KMS-11 (cell line): ENCODE results near the gene UTY.

Source experiments
- H2AFZ ChIP-seq: fragments of 200-600 bp; sonication (generic); 2 replicates; pipeline ENCODE4 v1.6.1; 2016; ENCODE audit warnings: antibody characterized with exemption, mixed run types, low read depth
- H3K27ac ChIP-seq: fragments of 200-600 bp; sonication (generic); 2 replicates; pipeline ENCODE4 v1.6.1; 2016; ENCODE audit warnings: mild to moderate bottlenecking, mixed run types
- H3K27me3 ChIP-seq: fragments of 200-600 bp; sonication (generic); 2 replicates; pipeline ENCODE4 v1.6.1; 2017; ENCODE audit warnings: mild to moderate bottlenecking, low read depth, mixed run types, moderate library complexity; ENCODE audit not compliant: insufficient read depth
- H3K36me3 ChIP-seq: fragments of 200-600 bp; sonication (generic); 2 replicates; pipeline ENCODE4 v1.6.1; 2017; ENCODE audit warnings: mild to moderate bottlenecking, mixed run types; ENCODE audit not compliant: insufficient read depth
- H3K4me1 ChIP-seq: fragments of 200-600 bp; sonication (generic); 2 replicates; pipeline ENCODE4 v1.6.1; 2016; ENCODE audit warnings: mild to moderate bottlenecking, low read depth, mixed run types; ENCODE audit not compliant: poor library complexity, severe bottlenecking
- H3K4me2 ChIP-seq: fragments of 200-600 bp; sonication (generic); 2 replicates; pipeline ENCODE4 v1.7.0; 2016; ENCODE audit warnings: mild to moderate bottlenecking, mixed run types
- H3K4me3 ChIP-seq: fragments of 200-600 bp; sonication (generic); IDR thresholded peaks from 2 replicates; pipeline ENCODE4 v1.6.1; 2017; ENCODE audit warnings: low read depth, low read length, mixed read lengths; ENCODE audit not compliant: insufficient read depth
- H3K79me2 ChIP-seq: fragments of 200-600 bp; sonication (generic); 2 replicates; pipeline ENCODE4 v1.6.1; 2016; ENCODE audit warnings: low read depth, mixed run types; ENCODE audit not compliant: insufficient read depth
- H3K9ac ChIP-seq: fragments of 200-600 bp; sonication (generic); 2 replicates; pipeline ENCODE4 v1.6.1; 2016; ENCODE audit warnings: mild to moderate bottlenecking, mixed run types
- H4K20me1 ChIP-seq: fragments of 200-600 bp; sonication (generic); 2 replicates; pipeline ENCODE4 v1.6.1; 2016; ENCODE audit warnings: mild to moderate bottlenecking, mixed run types; ENCODE audit not compliant: insufficient read depth
- CTCF ChIP-seq: fragments of 200-600 bp; sonication (generic); conservative IDR thresholded peaks from 2 replicates; pipeline ENCODE4 v1.6.1; 2017; ENCODE audit warnings: low read depth, mild to moderate bottlenecking, antibody characterized with exemption, low read length, moderate library complexity, mixed read lengths

Gene UTY

DNA sequence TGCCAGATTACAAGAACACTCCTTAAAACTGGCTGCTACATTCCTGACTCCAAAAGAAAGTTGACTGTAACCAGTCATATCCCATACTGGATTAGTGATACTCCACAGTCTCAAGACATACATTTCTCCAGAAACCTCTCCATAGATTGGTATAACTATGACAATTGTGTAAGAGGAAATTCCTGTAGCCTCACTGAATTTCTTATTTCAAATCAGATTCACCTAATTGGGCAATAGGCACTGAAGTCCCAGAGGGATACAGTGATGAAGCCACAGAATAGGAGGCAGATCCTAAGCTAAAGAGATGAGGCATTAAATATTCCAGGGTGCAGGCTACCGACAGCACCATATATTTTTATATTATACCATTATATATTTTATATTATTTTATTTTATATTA is 39.0 kb downstream of the UTY start:
- Histone ChIP-seq H3K36me3 (no peaks in the 10 kb centered on the region), H2AFZ (no peak overlapping the region)
- no peak for TF ChIP-seq CTCF

DNA sequence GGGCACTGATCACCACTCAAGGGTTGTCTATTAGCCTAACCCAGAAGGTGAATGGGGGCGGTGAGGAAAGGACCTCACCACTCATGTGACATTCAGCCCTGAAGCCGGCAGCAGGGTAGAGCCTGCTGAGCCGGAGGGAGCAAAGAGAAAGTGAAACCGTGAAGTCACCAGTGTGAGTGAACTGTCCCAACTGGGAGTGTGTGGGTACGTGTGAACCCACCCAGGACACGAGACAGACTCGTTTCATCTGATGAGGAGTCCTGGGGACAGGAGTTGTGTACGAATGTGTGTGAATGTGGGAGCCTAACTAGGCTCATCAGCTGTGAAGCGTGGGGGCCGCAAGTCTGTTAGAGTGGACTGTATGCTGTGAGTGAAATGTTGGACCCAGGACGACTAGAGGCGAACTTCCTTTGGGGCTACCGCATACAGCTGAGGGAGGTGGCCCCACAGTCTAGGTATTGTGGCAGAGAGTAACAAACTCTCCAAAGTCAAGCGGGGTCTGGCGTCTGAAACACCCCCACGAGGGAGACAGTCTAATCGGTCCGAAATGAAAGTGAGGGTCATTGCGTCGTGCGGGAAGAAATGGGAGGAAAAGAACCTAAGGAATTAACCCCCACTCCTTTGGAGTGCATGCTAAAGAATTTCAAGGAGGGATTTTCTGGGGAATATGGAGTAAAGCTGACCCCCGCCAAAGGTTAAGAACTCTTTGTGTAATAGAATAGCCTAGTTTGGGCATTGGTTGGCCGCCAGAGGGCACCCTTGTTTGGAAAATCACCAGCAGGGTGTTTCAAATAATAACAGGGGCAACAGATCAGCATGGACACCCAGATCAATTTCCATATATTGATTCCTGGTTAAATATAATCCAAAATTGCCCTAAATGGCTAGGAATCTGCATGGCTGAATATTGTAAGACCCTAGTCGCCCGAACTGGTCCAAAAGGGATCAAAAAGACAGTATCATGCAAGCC is 43.6 kb downstream of the UTY start:
- Histone ChIP-seq H3K4me3 (no peak overlapping the region), H3K36me3 (no peaks in the 10 kb centered on the region), H3K4me2 (no peak overlapping the region), H3K9ac (no peak overlapping the region), H3K27ac (no peak overlapping the region), H2AFZ (no peak overlapping the region), H4K20me1 (no peaks in the 10 kb centered on the region), H3K79me2 (no peaks in the 10 kb centered on the region), H3K4me1 (no peaks in the 10 kb centered on the region), H3K27me3 (no peaks in the 10 kb centered on the region)
- no peak for TF ChIP-seq CTCF

More for the DNA sequence above, 39.0 kb downstream of the UTY start:
- H3K27ac ChIP-seq, result no peak overlapping the region
- H3K9ac ChIP-seq, result no peak overlapping the region
- H3K4me1 ChIP-seq, result no peaks in the 10 kb centered on the region
- H3K27me3 ChIP-seq, result no peaks in the 10 kb centered on the region
- no peak overlapping the region for H3K4me2 ChIP-seq
- no peak overlapping the region for H3K4me3 ChIP-seq
- no peaks in the 10 kb centered on the region for H4K20me1 ChIP-seq
- H3K79me2 ChIP-seq, result no peaks in the 10 kb centered on the region

DNA sequence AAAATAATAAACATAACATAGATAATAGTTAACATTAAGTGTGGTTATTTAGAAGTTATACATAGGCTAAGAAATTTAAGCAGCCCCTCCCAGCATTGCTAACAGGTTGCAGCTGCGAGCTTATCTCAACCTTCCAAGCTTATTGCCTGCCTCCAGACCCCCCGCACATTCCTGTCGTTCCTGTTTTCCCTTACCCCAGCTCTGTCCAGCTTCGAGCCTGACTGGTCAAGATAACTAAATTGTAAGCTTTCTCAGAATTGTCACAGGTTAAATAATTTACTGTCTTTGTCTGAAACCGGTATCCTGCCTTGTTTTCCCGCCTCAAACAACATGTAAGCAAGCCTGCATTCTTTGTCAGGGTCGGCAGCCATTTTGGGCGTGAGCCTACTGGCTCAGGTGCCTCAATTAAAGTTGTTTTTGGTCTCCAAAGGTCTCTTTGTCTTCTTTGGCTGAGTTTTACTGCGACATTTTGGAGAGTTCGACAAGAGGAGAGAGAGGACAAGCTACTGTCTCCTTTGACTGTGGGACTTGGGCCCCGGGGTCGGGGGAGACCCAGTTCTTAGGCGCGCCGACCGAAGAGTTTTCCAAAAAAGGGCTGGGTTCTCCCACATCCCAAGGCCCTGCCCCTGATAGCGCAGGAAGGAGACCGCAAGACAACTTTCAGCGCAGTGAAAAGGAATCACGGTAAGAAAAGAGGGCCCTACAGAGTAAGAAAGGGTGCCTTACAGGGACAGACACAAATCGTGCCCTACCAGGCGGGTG is 44.4 kb downstream of the UTY start:
- H2AFZ ChIP-seq, result no peak overlapping the region
- H3K4me3 ChIP-seq, result no peak overlapping the region
- TF ChIP-seq CTCF, result no peak
- H3K79me2 ChIP-seq, result no peaks in the 10 kb centered on the region
- H3K9ac ChIP-seq, result no peak overlapping the region
- no peaks in the 10 kb centered on the region for H3K36me3 ChIP-seq
- H3K27ac ChIP-seq, result no peak overlapping the region
- H4K20me1 ChIP-seq, result no peaks in the 10 kb centered on the region
- H3K4me2 ChIP-seq, result no peak overlapping the region
- H3K4me1 ChIP-seq, result no peaks in the 10 kb centered on the region
- no peaks in the 10 kb centered on the region for H3K27me3 ChIP-seq

DNA sequence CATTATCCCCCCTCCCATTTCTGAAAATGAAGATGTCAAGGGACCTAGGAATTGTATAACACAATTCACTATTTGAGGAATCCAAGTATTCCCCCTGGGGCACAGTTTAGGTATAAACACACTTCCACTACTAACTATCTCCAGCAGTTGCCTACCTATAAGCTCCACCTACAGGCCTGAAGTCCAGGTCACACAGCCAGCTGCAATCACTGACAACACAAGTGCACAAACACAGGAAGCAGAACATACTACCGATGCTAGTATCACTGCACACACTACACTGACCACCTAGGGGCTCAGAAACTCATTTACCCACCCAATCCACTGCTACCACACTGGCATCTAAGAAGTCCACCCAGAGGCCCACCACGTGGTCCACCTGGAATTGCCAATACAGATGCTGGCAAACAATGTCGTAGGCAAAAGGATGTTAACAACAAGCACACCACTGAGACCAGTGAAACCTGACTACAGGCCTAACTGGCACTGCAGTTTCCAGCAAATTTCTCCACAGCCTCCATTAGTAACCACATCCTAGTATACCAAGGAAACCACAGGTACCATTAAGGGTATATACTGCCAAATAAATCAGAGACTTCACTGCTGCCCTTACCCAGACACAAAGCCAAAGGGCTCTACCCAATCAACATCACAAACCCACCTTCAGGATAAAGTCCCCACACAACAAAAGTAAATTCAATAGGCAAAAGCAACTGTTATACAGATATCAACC is 47.4 kb downstream of the UTY start:
- Histone ChIP-seq H4K20me1 (no peaks in the 10 kb centered on the region), H3K4me1 (no peaks in the 10 kb centered on the region), H3K36me3 (no peaks in the 10 kb centered on the region), H3K4me2 (no peak overlapping the region), H3K27me3 (no peaks in the 10 kb centered on the region), H3K27ac (no peak overlapping the region), H3K9ac (no peak overlapping the region), H2AFZ (no peak overlapping the region), H3K79me2 (no peaks in the 10 kb centered on the region), H3K4me3 (no peak overlapping the region)
- TF ChIP-seq CTCF, result no peak
